Measurements from ENCODE around the gene F12.

The F12 gene

DNA sequence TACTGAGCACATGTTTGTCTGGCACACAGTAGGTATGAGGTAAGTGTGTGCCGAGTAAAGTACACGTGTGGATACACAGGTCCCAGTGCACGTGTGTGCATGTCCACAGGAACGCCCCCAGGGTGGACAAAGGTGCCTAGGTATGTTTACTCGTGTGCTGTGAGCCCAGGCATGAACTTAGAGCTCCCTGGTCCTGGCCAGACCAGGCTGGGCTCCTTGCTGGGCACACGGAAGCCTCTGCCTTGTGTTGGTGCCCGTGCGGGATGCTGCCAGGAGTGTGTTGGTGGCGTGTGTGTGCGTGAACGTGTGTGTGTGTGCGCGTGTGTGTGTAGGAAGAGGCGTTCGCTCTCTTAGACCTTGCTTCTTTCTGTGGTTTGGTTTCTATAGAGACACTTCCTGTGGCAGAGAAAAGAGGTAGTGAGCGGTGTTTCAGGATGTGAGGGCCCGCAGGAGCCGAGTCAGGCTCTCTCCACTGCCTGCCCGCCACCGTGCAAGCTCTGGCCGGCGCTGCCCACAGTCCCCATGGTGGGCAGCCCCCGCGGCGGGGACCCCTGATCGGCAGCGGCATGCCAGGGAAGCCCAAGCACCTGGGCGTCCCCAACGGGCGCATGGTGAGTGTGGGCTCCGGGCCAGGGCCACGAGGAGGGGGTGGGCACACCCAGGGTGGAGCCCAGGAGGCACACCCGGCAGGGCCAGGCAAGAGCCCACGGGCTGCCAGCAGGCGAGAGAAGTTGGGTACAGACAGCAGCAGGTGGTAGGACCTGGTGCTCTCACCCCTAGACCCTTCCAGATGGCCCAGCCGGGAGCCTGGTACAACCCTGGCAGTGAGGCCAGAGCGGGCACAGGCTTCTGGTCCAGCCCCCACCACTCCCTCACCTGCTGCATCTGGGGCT, 51.7 kb downstream of the F12 start, which contains the start of gene RGS14:
Gene RGS14 (plus strand): TSS at position 466 of the 893 bp plus-strand sequence. CDS start 101 bp downstream, at position 567.
- POLR2A ChIA-PET = no interaction called here
- no peak for DNase-seq (ENCODE audit: extremely low spot score)
- CTCF ChIA-PET = interaction anchor here (1.0 to 1.4 kb wide), 2 partner anchors 11 to 13 kb away, joined by 3 to 4 read pairs; no protein-coding TSS in a partner anchor
- no peak for TF ChIP-seq L3MBTL2 (conservative IDR thresholded peaks at IDR 0.05)
- TF ChIP-seq FOXK2 (IDR thresholded peaks at IDR 0.05) = no peak
- TF ChIP-seq BHLHE40 (IDR thresholded peaks at IDR 0.05; ENCODE audit: borderline replicate concordance) = no peak
- no peak for TF ChIP-seq NFRKB (IDR thresholded peaks at IDR 0.05)
- TF ChIP-seq FOXM1 (IDR thresholded peaks at IDR 0.05; ENCODE audit: borderline replicate concordance) = no peak

GRCh38 chr5:177357146-177357458, 52.3 kb downstream of the F12 start:
- POLR2A ChIA-PET = no interaction called here
- CTCF ChIA-PET = interaction anchor here (1.0 kb wide), 1 partner anchor 14 kb away, joined by 4 read pairs; no protein-coding TSS in a partner anchor
- DNase-seq (ENCODE audit: extremely low spot score) = no peak
- no peak for TF ChIP-seq L3MBTL2 (conservative IDR thresholded peaks at IDR 0.05)
- TF ChIP-seq LEF1 (IDR thresholded peaks at IDR 0.05; ENCODE audit: borderline replicate concordance) = no peak
- TF ChIP-seq FOXA1 (IDR thresholded peaks at IDR 0.05) = no peak

DNA sequence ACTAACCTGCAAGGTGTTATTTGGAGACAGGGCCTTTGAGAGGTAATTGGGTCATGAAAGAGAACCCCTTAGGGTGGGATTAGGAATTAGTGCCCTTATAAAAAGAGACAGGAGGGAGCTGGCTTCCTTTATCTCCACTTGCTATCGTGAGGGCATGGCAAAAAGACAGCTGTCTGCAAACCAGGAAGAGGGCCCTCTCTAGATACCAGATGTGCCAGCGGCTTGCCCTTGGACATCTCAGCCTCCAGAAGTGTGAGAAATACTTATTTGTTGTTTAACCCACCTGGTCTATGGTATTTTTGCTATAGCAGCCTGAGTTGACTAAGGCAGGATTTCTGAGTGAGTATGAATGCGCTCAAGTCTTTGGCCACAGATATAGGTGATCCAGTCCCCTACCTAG, 52.6 kb downstream of the F12 start:
- TF ChIP-seq HDGF (IDR thresholded peaks at IDR 0.05; ENCODE audit: borderline replicate concordance) = no peak
- TF ChIP-seq FOXM1 (IDR thresholded peaks at IDR 0.05; ENCODE audit: borderline replicate concordance) = no peak
- TF ChIP-seq TARDBP (IDR thresholded peaks at IDR 0.05) = no peak
- TF ChIP-seq BHLHE40 (IDR thresholded peaks at IDR 0.05; ENCODE audit: borderline replicate concordance) = no peak
- TF ChIP-seq FOXK2 (IDR thresholded peaks at IDR 0.05) = no peak
- TF ChIP-seq ZNF384 (IDR thresholded peaks at IDR 0.05) = no peak
- no peak for TF ChIP-seq L3MBTL2 (conservative IDR thresholded peaks at IDR 0.05)
- no peak for TF ChIP-seq CTBP1 (IDR thresholded peaks at IDR 0.05; ENCODE audit: borderline replicate concordance)
- TF ChIP-seq ELF4 (IDR thresholded peaks at IDR 0.05) = no peak
- TF ChIP-seq SUZ12 (IDR thresholded peaks at IDR 0.05) = no peak
- no peak for TF ChIP-seq NFRKB (IDR thresholded peaks at IDR 0.05)
- no peak for TF ChIP-seq FOXA1 (IDR thresholded peaks at IDR 0.05)
- TF ChIP-seq SP1 (IDR thresholded peaks at IDR 0.05) = no peak
- no peak for TF ChIP-seq PKNOX1 (IDR thresholded peaks at IDR 0.05)
- no peak for TF ChIP-seq ARNT (IDR thresholded peaks at IDR 0.05)
- TF ChIP-seq LEF1 (IDR thresholded peaks at IDR 0.05; ENCODE audit: borderline replicate concordance) = no peak
- DNase-seq (ENCODE audit: extremely low spot score) = no peak
- ChIA-PET CTCF (interaction anchor here (1.0 to 1.1 kb wide), 2 partner anchors 14 kb away, joined by 4 to 5 read pairs; no protein-coding TSS in a partner anchor), POLR2A (no interaction called here)

GRCh38 chr5:177355868-177356168, 53.5 kb downstream of the F12 start:
- TF ChIP-seq SP1 (IDR thresholded peaks at IDR 0.05) = no peak
- TF ChIP-seq L3MBTL2 (conservative IDR thresholded peaks at IDR 0.05) = peak; percentile 71
- ChIA-PET CTCF (interaction anchor here (1.1 kb wide), 1 partner anchor 15 kb away, joined by 5 read pairs; no protein-coding TSS in a partner anchor), POLR2A (no interaction called here)
- no peak for DNase-seq (ENCODE audit: extremely low spot score)

GRCh38 chr5:177355162-177355867, 54.0 kb downstream of the F12 start:
- no peak for TF ChIP-seq FOXK2 (IDR thresholded peaks at IDR 0.05)
- TF ChIP-seq HDGF (IDR thresholded peaks at IDR 0.05; ENCODE audit: borderline replicate concordance) = no peak
- TF ChIP-seq ELF4 (IDR thresholded peaks at IDR 0.05) = no peak
- no peak for TF ChIP-seq LEF1 (IDR thresholded peaks at IDR 0.05; ENCODE audit: borderline replicate concordance)
- no peak for TF ChIP-seq TARDBP (IDR thresholded peaks at IDR 0.05)
- no peak for TF ChIP-seq PKNOX1 (IDR thresholded peaks at IDR 0.05)
- no peak for TF ChIP-seq FOXM1 (IDR thresholded peaks at IDR 0.05; ENCODE audit: borderline replicate concordance)
- TF ChIP-seq BHLHE40 (IDR thresholded peaks at IDR 0.05; ENCODE audit: borderline replicate concordance) = no peak
- no peak for TF ChIP-seq CTBP1 (IDR thresholded peaks at IDR 0.05; ENCODE audit: borderline replicate concordance)
- no peak for TF ChIP-seq NFRKB (IDR thresholded peaks at IDR 0.05)
- TF ChIP-seq ZNF384 (IDR thresholded peaks at IDR 0.05) = no peak
- no peak for TF ChIP-seq FOXA1 (IDR thresholded peaks at IDR 0.05)
- no peak for TF ChIP-seq SP1 (IDR thresholded peaks at IDR 0.05)
- no peak for TF ChIP-seq SUZ12 (IDR thresholded peaks at IDR 0.05)
- TF ChIP-seq L3MBTL2 (conservative IDR thresholded peaks at IDR 0.05) = no peak
- no peak for TF ChIP-seq ARNT (IDR thresholded peaks at IDR 0.05)
- DNase-seq (ENCODE audit: extremely low spot score) = no peak
- POLR2A ChIA-PET = no interaction called here
- CTCF ChIA-PET = no interaction called here

DNA sequence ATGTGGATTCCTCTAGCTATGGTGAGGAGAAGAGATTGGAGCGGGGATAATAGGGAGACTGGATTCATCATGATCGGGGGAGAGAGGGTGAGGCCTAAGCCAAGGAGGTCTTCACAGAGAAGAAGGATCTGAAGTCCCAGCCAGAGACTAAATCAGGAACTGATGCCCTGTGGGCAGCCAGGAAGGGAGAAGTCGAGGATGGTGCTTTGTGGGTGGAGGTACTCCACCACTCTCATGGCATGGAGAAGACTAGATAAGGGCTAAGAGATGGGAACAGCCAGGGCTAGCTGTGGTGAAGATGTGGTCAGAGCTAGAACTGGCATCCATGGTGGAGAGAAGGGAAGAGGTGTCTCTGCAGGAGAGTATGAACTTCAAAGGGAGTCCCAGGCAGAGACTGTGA, 54.7 kb downstream of the F12 start:
- TF ChIP-seq LEF1 (IDR thresholded peaks at IDR 0.05; ENCODE audit: borderline replicate concordance) (no peak), ZNF384 (IDR thresholded peaks at IDR 0.05) (no peak), HDGF (IDR thresholded peaks at IDR 0.05; ENCODE audit: borderline replicate concordance) (no peak), ELF4 (IDR thresholded peaks at IDR 0.05) (no peak), FOXK2 (IDR thresholded peaks at IDR 0.05) (no peak), L3MBTL2 (conservative IDR thresholded peaks at IDR 0.05) (no peak), FOXM1 (IDR thresholded peaks at IDR 0.05; ENCODE audit: borderline replicate concordance) (no peak), SP1 (IDR thresholded peaks at IDR 0.05) (no peak), SUZ12 (IDR thresholded peaks at IDR 0.05) (no peak), BHLHE40 (IDR thresholded peaks at IDR 0.05; ENCODE audit: borderline replicate concordance) (no peak), TARDBP (IDR thresholded peaks at IDR 0.05) (no peak), CTBP1 (IDR thresholded peaks at IDR 0.05; ENCODE audit: borderline replicate concordance) (no peak), PKNOX1 (IDR thresholded peaks at IDR 0.05) (no peak), NFRKB (IDR thresholded peaks at IDR 0.05) (no peak), FOXA1 (IDR thresholded peaks at IDR 0.05) (no peak), ARNT (IDR thresholded peaks at IDR 0.05) (no peak)
- CTCF ChIA-PET = no interaction called here
- POLR2A ChIA-PET = no interaction called here
- no peak for DNase-seq (ENCODE audit: extremely low spot score)
